Keratinocyte (primary cell): ENCODE results near the gene ERBB4.

Source experiments
- CTCF ChIP-seq, 3 experiments: IDR thresholded peaks in 1 of 3; conservative IDR thresholded peaks in 1 of 3; optimal IDR thresholded peaks in 1 of 3; 2 replicates in 2 of 3; 3 replicates in 1 of 3; pipeline versions ENCODE3 to v1.5.1; 2011; ENCODE audit warnings: low read length in 3 of 3, mild to moderate bottlenecking in 3 of 3, moderate library complexity in 2 of 3, control low read depth in 1 of 3, inconsistent platforms in 1 of 3; ENCODE audit not compliant: insufficient read depth in 2 of 3; ENCODE audit errors: extremely low read depth in 1 of 3
- EZH2 ChIP-seq: IDR thresholded peaks from one replicate; pipeline ENCODE4 v1.6.1; 2012; ENCODE audit warnings: inconsistent platforms, mild to moderate bottlenecking, low read length, moderate library complexity

- TF ChIP-seq CTCF (optimal IDR thresholded peaks at IDR 0.05 in 1 of 3, IDR thresholded peaks at IDR 0.05 in 1 of 3, conservative IDR thresholded peaks at IDR 0.05 in 1 of 3; ENCODE audit: extremely low read depth in 1 of 3, insufficient read depth in 2 of 3, low read length in 3 of 3), result no peak
- TF ChIP-seq EZH2, result no peak
Observed at GRCh38 chr2:212580117-212580516, 41.5 kb upstream of the ERBB4 start.
